ENCODE measurements around the gene SCAPER. TPM values are rescaled to one million over a fixed set of nuclear protein-coding genes. Genes with fewer than 3 reads are reported as not detected.

SCAPER gene
- total and polyA plus RNA-seq, 2 of the 4 experiments (the other 2 are of a cell fraction) = 2.9 to 9.7 TPM

- CTCF ChIA-PET = no interaction called here
- no peak overlapping the region for H3K14ac ChIP-seq (replicated peaks; ENCODE audit: low read depth, low read length)
- ATAC-seq (ENCODE audit: low read depth) (no peak), DNase-seq (no peak)
- dilution Hi-C loops (cut with HindIII; ENCODE audit: low sequenced_read_pairs, unreplicated experiment) = no loop called here
- H3K56ac ChIP-seq (ENCODE audit: extremely low read depth, insufficient read depth, low read length) = no peak overlapping the region
- no peak overlapping the region for H2BK20ac ChIP-seq (ENCODE audit: low read depth, low read length)
- H2BK5ac ChIP-seq (ENCODE audit: low read depth, low read length, poor library complexity, severe bottlenecking) = no peak overlapping the region
- H3K4ac ChIP-seq (ENCODE audit: low read depth, low read length) = no peak overlapping the region
- H4K91ac ChIP-seq (ENCODE audit: insufficient read depth, low read depth, low read length) = no peak overlapping the region
- H4K5ac ChIP-seq (ENCODE audit: low read depth, low read length) = no peak overlapping the region
- no TSS peak for BruUV-seq (replicated peaks)
- intact Hi-C loops (cut with micrococcal nuclease) = no loop called here
- POLR2A ChIA-PET (ENCODE audit: unreplicated experiment) = no interaction called here
- TF ChIP-seq CTCF (conservative IDR thresholded peaks at IDR 0.05; ENCODE audit: low read depth, low read length) = no peak
- no peak for TF ChIP-seq RCOR1 (IDR thresholded peaks at IDR 0.05; ENCODE audit: insufficient replicate concordance, low read length)
- no peak for TF ChIP-seq MAZ (IDR thresholded peaks at IDR 0.05; ENCODE audit: borderline replicate concordance, low read depth, low read length)
- peak; percentile 55 for TF ChIP-seq CEBPB (IDR thresholded peaks at IDR 0.05; ENCODE audit: low read depth, low read length)
- no peak for TF ChIP-seq SMC3 (IDR thresholded peaks at IDR 0.05; ENCODE audit: low read depth, low read length)
- no peaks in the 10 kb centered on the region for H3K9me1 ChIP-seq (ENCODE audit: insufficient read depth, low read length)
- H3K36me3 ChIP-seq (ENCODE audit: control insufficient read depth, insufficient read depth, low read length) = peaks cover 9% of the 10 kb centered on the region
- in situ Hi-C loops (cut with MboI; ENCODE audit: low sequenced_read_pairs) = no loop called here
- H2BK15ac ChIP-seq (ENCODE audit: low read depth, low read length) = no peak overlapping the region
- H2BK120ac ChIP-seq (ENCODE audit: low read depth, low read length) = no peak overlapping the region
- no peak overlapping the region for H2AFZ ChIP-seq (replicated peaks; ENCODE audit: low read length, poor library complexity)
- no peak overlapping the region for H3K4me2 ChIP-seq (ENCODE audit: low read depth, low read length)
- 0 out of 2 replicates have a peak, but pooled peaks cover 3% of the 10 kb centered on the region for H3K4me1 ChIP-seq (ENCODE audit: control insufficient read depth, insufficient read depth, low read length)
- H3K27ac ChIP-seq (ENCODE audit: insufficient read depth, low read length) = no peak overlapping the region
- H3K27me3 ChIP-seq (ENCODE audit: control insufficient read depth, insufficient read depth, low read length) = no peaks in the 10 kb centered on the region
- H2AK9ac ChIP-seq (replicated peaks; ENCODE audit: low read depth, low read length, poor library complexity) = no peak overlapping the region
- WGBS, 2 experiments (ENCODE audit: extremely low coverage in 2 of 2, insufficient read length in 1 of 2) = 86% methylated on average over 1 of the region's 3 CpGs; no CpG with 5 or more reads in 1 of the 2 experiments
- no peak overlapping the region for H3K23ac ChIP-seq (ENCODE audit: low read depth, low read length)
- no peak overlapping the region for H2AK5ac ChIP-seq (ENCODE audit: low read depth, low read length)
- H3K4me3 ChIP-seq (ENCODE audit: insufficient read depth, low read depth, low read length) = no peak overlapping the region
- no peaks in the 10 kb centered on the region for H3K9me3 ChIP-seq (ENCODE audit: control insufficient read depth, insufficient read depth, low read length)
- no peak overlapping the region for H4K8ac ChIP-seq (ENCODE audit: low read depth in 2 of 2, low read length in 2 of 2)
- H3K9ac ChIP-seq (ENCODE audit: low read depth, low read length) = no peak overlapping the region
- peaks cover 11 to 21% of the 10 kb centered on the region in 2 experiments for H3K79me1 ChIP-seq (ENCODE audit: low read depth in 1 of 2, low read length in 2 of 2)
- no peaks in the 10 kb centered on the region; the same call in 1 of the 2 replicates for H4K20me1 ChIP-seq (ENCODE audit: insufficient read depth, low read length)
- H3K18ac ChIP-seq (ENCODE audit: low read depth, low read length) = no peak overlapping the region
Observed at GRCh38 chr15:76936671-76937070, 31.5 kb upstream of the SCAPER start.
